H7 (cell line): ENCODE results near the gene PRSS1. TPM values are rescaled to one million over a fixed set of nuclear protein-coding genes. Genes with fewer than 3 reads are reported as not detected.
"Not testable (repeated sequence)": the region's sequence is repeated elsewhere in the genome, so short reads cannot be mapped to it uniquely, and the experiment has no call there.

Experiments
- DNase-seq: peaks from one replicate; pipeline ENCODE4 v3.0.0; 2012
- H3K27me3 ChIP-seq: 2 replicates; pipeline ENCODE4 v1.6.0; 2011; ENCODE audit warnings: mild to moderate bottlenecking, low read length; ENCODE audit not compliant: control insufficient read depth, insufficient read depth
- H3K36me3 ChIP-seq: replicated peaks from 2 replicates; pipeline ENCODE4 v1.5.1; 2011; ENCODE audit warnings: low read length; ENCODE audit not compliant: control insufficient read depth, insufficient read depth
- H3K4me3 ChIP-seq: 2 replicates; pipeline ENCODE4 v1.5.1; 2011; ENCODE audit warnings: low read depth, mild to moderate bottlenecking, control low read depth, low read length, moderate library complexity; ENCODE audit not compliant: insufficient read depth
- total RNA-seq: library from RNA; depleted of rRNA; stranded (reverse); fragments of >200 nt; shearing (Covaris generic); gene quantifications from 2 replicates; pipeline ENCODE4 v1.2.3, GENCODE V29; 2014

Gene PRSS1
- total RNA-seq, 1 experiment from 2014 or later, result 0.62 TPM

DNA sequence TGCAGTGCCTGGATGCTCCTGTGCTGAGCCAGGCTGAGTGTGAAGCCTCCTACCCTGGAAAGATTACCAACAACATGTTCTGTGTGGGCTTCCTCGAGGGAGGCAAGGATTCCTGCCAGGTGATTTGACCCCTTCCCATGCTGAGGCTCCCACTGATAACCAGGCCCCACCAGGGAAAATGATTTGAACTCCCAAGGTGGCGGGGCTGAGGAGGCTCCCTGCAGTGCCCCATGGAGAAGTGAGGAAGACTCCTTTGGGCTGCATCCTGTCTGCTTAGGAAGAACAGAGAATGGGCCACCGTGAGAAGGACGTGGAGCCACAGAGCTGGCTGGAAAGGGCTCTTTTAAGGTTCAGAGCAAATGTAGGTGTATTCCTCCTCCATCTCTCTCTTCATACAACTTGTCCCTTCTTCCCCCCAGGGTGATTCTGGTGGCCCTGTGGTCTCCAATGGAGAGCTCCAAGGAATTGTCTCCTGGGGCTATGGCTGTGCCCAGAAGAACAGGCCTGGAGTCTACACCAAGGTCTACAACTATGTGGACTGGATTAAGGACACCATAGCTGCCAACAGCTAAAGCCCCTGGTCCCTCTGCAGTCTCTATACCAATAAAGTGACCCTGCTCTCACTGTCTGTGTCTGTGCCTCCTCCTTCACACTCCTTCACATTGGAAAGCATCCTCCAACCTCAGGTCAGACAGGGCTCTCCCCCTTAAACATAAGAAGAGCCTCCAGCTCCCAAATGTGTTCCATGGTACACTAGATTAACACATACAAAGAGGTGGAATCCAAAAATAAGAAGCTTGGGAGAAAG lies 24.9 kb downstream of the PRSS1 start:
- Histone ChIP-seq H3K4me3 (no peak overlapping the region), H3K36me3 (no peaks in the 10 kb centered on the region), H3K27me3 (no peaks in the 10 kb centered on the region)
- DNase-seq, result no peak

DNA sequence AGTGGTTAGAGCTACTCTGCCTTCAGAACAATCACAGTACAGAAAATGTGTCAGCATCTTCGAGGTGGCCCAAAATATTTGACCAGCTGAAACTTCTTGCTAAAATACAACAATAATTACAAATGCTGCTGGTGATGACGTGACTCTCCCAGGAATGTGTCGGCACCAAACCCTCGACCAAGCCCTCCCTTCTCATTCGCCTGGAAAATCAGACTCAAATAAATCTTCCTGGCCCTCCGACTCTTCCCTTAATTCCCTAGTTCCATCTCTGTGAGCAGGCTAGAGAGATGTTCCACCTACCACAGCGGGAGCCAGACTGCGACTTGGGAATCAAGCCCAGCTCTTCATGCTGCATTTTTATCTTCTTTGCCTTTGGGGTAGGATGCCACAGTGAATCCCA lies 25.6 kb downstream of the PRSS1 start:
- Histone ChIP-seq H3K4me3 (no peak overlapping the region), H3K27me3 (no peaks in the 10 kb centered on the region), H3K36me3 (no peaks in the 10 kb centered on the region)
- no peak for DNase-seq

DNA sequence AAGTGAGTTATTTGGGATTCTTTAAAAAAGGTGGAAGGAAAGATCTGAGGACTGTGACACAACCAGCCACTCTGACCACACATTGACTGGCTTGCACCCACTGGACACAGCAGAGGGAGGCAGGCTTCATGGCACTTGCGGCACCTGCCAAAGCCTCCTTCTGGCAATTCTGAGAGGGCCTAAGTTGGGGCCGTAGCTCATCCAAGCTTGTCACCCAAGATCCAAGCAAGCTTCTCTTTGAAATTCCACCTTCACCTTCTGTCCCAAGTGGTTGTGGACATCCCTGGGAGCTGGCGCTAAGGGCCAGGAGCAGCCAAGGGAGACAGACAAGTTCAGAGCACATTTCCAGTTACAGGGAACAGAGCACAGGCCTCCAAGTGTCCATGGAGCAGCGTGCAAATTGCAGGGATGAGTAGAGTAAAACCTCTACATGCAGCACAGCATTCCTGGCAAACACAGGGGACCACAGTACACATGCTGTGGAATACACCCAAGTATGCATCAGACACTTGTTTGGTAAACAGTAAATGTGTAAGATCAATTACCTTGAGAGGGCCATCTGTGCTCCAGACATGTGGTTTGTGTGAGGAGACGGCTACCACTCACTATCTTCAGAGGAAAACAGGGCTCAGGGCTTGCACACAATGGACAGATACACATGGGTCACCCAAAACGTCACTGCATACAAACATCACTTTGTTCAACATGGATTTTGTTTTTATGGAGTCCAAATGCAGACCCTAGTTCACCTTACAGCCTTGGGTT lies 26.3 kb downstream of the PRSS1 start:
- not testable (repeated sequence) for H3K4me3 ChIP-seq, DNase-seq, H3K27me3 ChIP-seq, H3K36me3 ChIP-seq

DNA sequence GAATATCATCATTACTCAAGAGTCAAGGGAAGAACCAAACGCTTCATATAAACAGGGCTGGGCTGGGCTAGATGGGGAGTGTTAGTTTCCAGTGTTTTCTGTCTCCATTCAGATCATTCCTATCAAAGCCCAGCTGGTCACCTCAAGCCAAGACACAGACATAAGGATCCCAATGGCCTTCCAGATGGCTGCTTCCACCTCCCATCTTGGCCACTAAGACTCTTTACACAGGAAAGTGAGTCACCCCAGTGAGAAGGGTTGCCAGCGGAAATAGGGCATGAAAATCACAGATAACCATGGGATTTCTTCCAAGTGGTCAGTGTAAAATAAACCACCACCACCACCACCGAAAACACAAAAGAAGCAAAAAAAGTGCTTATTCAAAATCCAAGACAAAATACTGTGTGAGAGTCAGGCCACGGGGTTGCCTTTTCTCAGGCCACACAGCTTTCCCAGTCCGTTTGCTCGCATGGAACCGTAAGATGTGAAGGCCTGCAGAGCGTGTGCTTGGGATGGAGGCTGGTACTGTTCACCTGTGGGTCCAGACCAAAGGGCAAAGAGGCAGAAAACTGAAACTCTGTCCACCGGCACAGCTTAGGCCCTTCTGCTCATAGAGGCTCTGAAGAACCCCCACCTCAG lies 27.1 kb downstream of the PRSS1 start:
- no peak for DNase-seq
- no peaks in the 10 kb centered on the region for H3K36me3 ChIP-seq
- H3K4me3 ChIP-seq, result no peak overlapping the region
- H3K27me3 ChIP-seq, result no peaks in the 10 kb centered on the region

DNA sequence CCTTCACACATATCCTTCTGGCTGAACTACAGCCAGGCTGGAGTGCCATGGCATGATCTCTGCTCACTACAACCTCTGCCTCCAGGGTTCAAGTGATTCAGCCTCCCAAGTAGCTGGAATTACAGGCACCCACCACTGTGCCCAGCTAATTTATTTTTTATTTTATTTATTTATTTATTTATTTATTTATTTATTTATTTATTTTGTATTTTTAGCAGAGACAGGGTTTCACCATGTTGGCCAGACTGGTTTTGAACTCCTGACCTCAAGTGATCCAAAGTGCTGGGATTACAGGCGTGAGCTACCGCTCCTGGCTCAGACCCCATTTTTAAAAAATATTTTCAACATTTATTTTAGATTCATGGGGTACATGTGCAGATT lies 27.6 kb downstream of the PRSS1 start:
- not testable (repeated sequence) for DNase-seq, H3K27me3 ChIP-seq, H3K4me3 ChIP-seq, H3K36me3 ChIP-seq

DNA sequence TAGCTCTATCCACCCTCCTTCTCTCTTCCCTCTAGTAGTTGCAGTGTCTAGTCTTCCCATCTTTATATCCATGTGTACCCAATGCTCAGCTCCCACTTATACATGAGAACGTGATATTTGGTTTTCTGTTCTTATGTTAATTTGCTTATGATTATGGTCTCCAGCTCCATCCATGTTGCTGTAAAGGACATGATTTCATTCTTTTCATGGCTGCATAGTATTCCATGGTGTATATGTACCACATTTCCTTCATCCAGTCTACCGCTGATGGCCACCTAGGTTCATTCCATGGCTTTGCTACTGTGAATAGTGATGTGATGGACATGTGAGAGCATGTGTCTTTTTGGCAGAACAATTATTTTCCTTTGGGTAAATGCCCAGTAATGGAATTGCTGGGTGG lies 28.0 kb downstream of the PRSS1 start:
- DNase-seq, result no peak
- Histone ChIP-seq H3K27me3 (no peaks in the 10 kb centered on the region), H3K4me3 (no peak overlapping the region), H3K36me3 (no peaks in the 10 kb centered on the region)

DNA sequence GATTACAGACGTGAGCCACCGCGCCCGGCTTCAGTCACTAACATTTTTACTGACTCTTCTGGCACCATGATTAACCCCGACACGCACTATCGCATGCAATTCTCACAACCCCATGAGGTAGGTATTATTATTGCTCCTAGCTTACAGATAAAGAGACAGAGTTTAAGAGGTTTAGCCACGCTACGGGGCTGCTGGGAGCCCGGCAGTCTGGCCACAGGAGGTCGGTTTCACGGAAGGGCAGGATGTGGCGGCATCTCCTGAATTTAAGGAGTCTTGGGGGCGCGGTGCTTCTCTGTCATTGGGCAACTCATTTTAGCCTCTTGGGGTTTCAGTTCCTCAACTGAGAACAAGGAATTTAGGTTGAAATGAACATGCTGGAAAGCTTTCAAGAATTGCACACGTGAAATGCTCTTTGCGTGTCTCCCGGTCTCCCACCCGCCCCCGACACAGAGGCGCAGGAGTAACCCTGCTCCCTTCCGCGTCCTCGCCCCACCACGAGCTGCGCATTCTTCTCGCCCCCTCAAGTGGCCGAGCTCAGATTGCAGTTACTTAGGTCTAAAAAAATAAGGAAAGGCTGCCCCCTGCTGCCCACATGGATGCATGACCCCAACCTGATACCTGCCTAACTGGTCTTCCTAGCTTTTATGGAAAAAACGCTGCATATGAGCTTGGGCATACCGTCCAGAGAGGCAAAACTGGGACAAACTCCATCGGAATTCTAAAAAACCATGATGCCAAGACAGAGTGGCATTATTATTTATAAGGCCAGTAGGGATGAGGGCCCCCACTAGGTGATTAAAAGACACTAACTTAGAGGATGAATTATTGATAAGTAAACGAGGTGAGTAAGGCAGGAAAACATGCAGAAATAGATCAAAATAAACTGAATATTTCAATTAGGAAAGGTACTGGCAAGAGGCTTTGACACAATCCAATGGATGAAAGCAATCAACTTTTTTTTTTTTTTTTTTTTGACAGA lies 33.9 kb downstream of the PRSS1 start:
- peak overlapping the region; percentile 27; the same call in 1 of the 2 replicates for H3K4me3 ChIP-seq
- H3K27me3 ChIP-seq, result no peaks in the 10 kb centered on the region; the same call in 1 of the 2 replicates
- no peaks in the 10 kb centered on the region for H3K36me3 ChIP-seq
- DNase-seq, result peak; percentile 90

DNA sequence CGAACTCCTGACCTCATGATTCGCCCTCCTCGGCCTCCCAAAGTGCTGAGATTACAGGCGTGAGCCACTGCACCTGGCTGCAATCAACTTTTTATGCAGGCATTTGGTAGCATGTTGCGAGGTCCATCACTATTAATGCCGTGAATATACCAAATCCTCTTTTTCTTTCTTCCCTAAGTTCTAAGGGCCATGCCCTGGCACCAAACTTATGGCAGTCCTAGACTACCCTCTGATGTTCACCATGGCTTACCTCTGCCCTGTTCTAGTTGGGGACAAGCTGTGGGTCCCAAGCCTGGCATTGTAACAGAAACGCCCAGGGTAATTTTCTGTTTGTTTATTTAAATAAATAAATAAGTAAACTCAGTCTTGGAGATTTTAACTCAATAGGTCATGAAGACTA lies 34.8 kb downstream of the PRSS1 start:
- Histone ChIP-seq H3K27me3 (no peaks in the 10 kb centered on the region; the same call in 1 of the 2 replicates), H3K4me3 (no peak overlapping the region), H3K36me3 (no peaks in the 10 kb centered on the region)
- DNase-seq, result no peak

DNA sequence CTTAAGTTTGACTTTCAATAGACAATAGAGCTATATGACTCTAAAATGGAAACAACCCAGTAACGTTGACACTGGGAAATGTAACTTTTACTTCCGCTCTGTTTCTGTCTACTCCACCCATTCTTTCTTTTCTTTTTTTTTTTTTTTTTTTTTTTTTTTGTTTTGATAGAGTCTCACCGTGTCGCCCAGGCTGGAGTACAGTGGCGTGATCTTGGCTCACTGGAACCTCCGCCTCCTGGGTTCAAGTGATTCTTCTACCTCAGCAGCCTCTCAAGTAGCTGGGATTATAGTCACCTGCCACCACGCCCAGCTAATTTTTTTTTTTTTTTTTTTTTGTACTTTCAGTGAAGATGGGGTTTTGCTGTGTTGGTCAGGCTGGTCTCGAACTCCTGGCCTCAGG lies 35.4 kb downstream of the PRSS1 start:
- Histone ChIP-seq H3K36me3 (no peaks in the 10 kb centered on the region), H3K4me3 (no peak overlapping the region), H3K27me3 (no peaks in the 10 kb centered on the region; the same call in 1 of the 2 replicates)
- DNase-seq, result no peak

DNA sequence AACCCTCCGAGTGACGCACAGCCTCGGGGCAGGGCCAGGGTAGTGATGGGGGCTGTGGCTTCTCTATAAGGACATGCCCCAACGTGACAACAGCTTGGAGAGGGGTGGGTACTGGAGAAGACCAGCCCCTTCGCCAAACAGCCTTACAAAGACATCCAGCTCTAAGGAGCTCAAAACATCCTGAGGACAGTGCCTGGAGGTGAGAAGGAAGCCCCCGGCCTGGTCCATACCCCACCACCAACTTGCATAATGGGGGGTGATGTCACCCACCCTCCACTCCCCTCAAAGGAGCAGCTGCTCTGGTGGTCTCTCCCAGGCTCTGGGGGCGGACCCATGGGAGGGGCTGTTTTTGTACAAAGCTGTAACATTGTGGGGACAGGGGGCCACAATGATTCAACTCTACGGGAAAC lies 36.6 kb downstream of the PRSS1 start:
- no peaks in the 10 kb centered on the region; the same call in 1 of the 2 replicates for H3K27me3 ChIP-seq
- no peaks in the 10 kb centered on the region for H3K36me3 ChIP-seq
- H3K4me3 ChIP-seq, result no peak overlapping the region
- DNase-seq, result no peak

DNA sequence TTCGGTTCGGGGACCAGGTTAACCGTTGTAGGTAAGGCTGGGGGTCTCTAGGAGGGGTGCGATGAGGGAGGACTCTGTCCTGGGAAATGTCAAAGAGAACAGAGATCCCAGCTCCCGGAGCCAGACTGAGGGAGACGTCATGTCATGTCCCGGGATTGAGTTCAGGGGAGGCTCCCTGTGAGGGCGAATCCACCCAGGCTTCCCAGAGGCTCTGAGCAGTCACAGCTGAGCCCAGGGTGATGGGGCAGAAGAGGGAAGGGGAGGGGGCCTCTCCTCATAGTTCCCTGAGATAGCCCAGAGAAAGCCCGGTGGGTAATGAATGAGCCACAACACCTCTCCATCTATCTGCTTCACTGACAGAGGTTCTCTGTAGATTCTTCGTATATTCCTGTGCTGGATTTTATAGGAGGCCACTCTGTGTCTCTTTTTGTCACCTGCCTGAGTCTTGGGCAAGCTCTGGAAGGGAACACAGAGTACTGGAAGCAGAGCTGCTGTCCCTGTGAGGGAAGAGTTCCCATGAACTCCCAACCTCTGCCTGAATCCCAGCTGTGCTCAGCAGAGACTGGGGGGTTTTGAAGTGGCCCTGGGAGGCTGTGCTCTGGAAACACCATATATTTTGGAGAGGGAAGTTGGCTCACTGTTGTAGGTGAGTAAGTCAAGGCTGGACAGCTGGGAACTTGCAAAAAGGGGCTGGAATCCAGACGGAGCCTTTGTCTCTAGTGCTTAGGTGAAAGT lies 37.9 kb downstream of the PRSS1 start:
- no peak overlapping the region for H3K4me3 ChIP-seq
- no peaks in the 10 kb centered on the region for H3K36me3 ChIP-seq
- no peaks in the 10 kb centered on the region; the same call in 1 of the 2 replicates for H3K27me3 ChIP-seq
- no peak for DNase-seq

DNA sequence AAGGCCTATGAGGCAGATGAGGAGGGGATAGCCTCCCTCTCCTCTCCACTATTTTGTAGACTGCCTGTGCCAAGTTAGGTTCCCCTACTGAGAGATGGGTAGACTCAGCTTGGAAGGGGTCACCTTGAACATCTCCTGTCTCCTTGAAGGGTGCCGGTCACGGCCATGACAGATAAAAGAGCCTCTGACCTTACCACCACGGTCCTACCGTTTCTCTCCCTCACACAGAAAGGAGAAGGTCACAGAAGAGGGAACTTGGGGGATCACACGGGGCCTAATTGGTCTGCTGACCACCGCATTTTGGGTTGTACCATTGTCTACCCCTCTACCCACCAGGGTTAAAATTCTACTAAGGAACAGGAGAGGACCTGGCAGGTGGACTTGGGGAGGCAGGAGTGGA lies 38.5 kb downstream of the PRSS1 start:
- no peak overlapping the region for H3K4me3 ChIP-seq
- DNase-seq, result no peak
- H3K27me3 ChIP-seq, result no peaks in the 10 kb centered on the region; the same call in 1 of the 2 replicates
- H3K36me3 ChIP-seq, result no peaks in the 10 kb centered on the region
